ENCODE data around the gene SCGB1D4.

GRCh38 chr11:62295504-62295903 lies 3.4 kb downstream of the SCGB1D4 start:
- TF ChIP-seq KDM1A (IDR thresholded peaks at IDR 0.05; ENCODE audit: low read depth) (no peak), POLR2A (IDR thresholded peaks at IDR 0.05; ENCODE audit: low read length) (no peak), JUN (IDR thresholded peaks at IDR 0.05) (no peak), EP300 (IDR thresholded peaks at IDR 0.05) (no peak), JUNB (IDR thresholded peaks at IDR 0.05) (no peak), RAD21 (conservative IDR thresholded peaks at IDR 0.05 in 1 of 2, IDR thresholded peaks at IDR 0.05 in 1 of 2) (no peak), TP53 (CRISPR knock-in tag; IDR thresholded peaks at IDR 0.05) (no peak), HOXB13 (CRISPR knock-in tag; IDR thresholded peaks at IDR 0.05; ENCODE audit: low read depth) (no peak), CTCF (IDR thresholded peaks at IDR 0.05) (no peak), CHD4 (IDR thresholded peaks at IDR 0.05; ENCODE audit: borderline replicate concordance) (no peak), ELK1 (IDR thresholded peaks at IDR 0.05; ENCODE audit: low read depth, low read length) (no peak), MAX (IDR thresholded peaks at IDR 0.05) (no peak)

All from A549 (cell line).